ENCODE results near the gene DPEP1. TPM values are rescaled to one million over a fixed set of nuclear protein-coding genes. Genes with fewer than 3 reads are reported as not detected.

Gene DPEP1
- total RNA-seq, 1 experiment from 2014 or later: 13.6 TPM

DNA sequence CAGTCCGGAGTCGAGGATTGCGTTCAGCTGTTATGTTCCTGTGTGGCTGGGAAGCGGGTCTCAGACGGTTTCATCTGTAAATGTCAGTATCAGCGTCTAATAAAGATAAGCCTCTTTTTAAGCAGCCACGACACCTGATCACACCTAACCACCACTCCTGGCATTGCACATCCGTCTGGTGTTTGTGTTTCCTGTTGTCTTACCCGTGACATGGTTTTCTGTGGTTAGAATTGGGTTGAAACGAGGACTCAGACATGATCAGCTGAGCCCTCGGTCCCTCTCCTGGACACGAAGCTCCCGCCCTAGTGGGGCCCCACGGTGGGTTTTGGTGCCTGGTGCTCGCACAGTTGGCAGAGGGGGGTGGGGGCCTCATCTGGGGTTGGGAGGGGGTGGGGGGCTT lies 19.6 kb upstream of the DPEP1 start (continued):
- TF ChIP-seq, protein P1, sequence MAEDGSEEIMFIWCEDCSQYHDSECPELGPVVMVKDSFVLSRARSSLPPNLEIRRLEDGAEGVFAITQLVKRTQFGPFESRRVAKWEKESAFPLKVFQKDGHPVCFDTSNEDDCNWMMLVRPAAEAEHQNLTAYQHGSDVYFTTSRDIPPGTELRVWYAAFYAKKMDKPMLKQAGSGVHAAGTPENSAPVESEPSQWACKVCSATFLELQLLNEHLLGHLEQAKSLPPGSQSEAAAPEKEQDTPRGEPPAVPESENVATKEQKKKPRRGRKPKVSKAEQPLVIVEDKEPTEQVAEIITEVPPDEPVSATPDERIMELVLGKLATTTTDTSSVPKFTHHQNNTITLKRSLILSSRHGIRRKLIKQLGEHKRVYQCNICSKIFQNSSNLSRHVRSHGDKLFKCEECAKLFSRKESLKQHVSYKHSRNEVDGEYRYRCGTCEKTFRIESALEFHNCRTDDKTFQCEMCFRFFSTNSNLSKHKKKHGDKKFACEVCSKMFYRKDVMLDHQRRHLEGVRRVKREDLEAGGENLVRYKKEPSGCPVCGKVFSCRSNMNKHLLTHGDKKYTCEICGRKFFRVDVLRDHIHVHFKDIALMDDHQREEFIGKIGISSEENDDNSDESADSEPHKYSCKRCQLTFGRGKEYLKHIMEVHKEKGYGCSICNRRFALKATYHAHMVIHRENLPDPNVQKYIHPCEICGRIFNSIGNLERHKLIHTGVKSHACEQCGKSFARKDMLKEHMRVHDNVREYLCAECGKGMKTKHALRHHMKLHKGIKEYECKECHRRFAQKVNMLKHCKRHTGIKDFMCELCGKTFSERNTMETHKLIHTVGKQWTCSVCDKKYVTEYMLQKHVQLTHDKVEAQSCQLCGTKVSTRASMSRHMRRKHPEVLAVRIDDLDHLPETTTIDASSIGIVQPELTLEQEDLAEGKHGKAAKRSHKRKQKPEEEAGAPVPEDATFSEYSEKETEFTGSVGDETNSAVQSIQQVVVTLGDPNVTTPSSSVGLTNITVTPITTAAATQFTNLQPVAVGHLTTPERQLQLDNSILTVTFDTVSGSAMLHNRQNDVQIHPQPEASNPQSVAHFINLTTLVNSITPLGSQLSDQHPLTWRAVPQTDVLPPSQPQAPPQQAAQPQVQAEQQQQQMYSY (CRISPR knock-in tag; IDR thresholded peaks at IDR 0.05): no peak

DNA sequence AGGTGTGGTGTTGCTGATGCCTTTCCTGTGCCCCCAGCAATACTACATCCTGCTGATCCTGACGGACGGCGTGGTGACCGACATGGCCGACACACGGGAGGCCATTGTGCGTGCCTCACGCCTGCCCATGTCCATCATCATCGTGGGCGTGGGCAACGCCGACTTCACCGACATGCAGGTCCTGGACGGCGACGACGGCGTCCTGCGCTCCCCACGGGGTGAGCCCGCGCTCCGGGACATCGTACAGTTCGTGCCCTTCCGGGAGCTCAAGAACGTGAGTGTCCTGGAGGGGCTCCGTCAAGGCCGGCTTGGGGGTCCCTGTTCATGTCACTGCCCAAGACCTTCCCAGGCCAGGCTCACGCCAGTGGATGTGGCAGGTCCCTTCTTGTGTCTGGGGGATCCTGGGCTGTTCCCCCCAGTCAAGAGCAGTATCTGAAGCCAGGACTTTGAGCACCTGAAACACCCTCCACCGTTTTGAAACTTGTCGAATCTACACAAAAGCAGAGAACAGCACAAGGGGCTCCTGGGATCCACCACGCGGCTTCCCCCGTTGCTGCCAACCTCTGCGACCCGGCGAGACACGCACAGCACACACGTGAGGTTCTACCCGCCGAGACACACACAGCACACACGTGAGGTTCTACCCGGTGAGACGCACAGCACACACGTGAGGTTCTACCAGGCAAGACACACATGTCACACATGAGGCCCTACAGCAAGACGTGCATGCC lies 17.9 kb upstream of the DPEP1 start:
- TF ChIP-seq ETV6 (CRISPR knock-in tag; IDR thresholded peaks at IDR 0.05) (no peak), SOX15 (CRISPR knock-in tag; IDR thresholded peaks at IDR 0.05) (no peak), ZNF219 (CRISPR knock-in tag; IDR thresholded peaks at IDR 0.05; ENCODE audit: borderline replicate concordance) (no peak), ZNF317 (CRISPR knock-in tag; IDR thresholded peaks at IDR 0.05; ENCODE audit: borderline replicate concordance, low read depth) (no peak), ZNF425 (CRISPR knock-in tag; conservative IDR thresholded peaks at IDR 0.05) (no peak), ARID4B (CRISPR knock-in tag; IDR thresholded peaks at IDR 0.05; ENCODE audit: borderline replicate concordance) (no peak), ELF4 (CRISPR knock-in tag; IDR thresholded peaks at IDR 0.05; ENCODE audit: low read depth) (no peak)
- TF ChIP-seq, protein P1 (CRISPR knock-in tag; IDR thresholded peaks at IDR 0.05): no peak
- no peaks in the 10 kb centered on the region for H3K27me3 Mint-ChIP-seq (ENCODE audit: low read depth)

More for the DNA sequence above, 17.9 kb upstream of the DPEP1 start:
- ChIA-PET CTCF (no interaction called here), POLR2A (no interaction called here)
- DNase-seq (ENCODE audit: low spot score) (no peak), ATAC-seq (no peak)
- Mint-ChIP-seq H3K36me3 (peaks cover 6% of the 10 kb centered on the region), H3K9me3 (no peaks in the 10 kb centered on the region), H3K4me3 (no peak overlapping the region), H3K27ac (peak overlapping the region; percentile 36; the same call in 1 of the 2 replicates), H3K4me1 (0 out of 2 replicates have a peak, but pooled peaks cover 3% of the 10 kb centered on the region)

Measured in WTC11 (cell line).